PFSK-1 (cell line): ENCODE data around the gene APRT.

ENCODE experiments used
- FOXP2 ChIP-seq: optimal IDR thresholded peaks from 2 replicates; pipeline ENCODE3; 2011; ENCODE audit warnings: borderline replicate concordance, control low read depth, inconsistent platforms; ENCODE audit not compliant: insufficient read depth; ENCODE audit errors: extremely low read length, extremely low read depth
- POLR2AphosphoS5 ChIP-seq: IDR thresholded peaks from 2 replicates; pipeline ENCODE4 v1.6.1; 2012; ENCODE audit warnings: low read depth, mild to moderate bottlenecking, control low read depth, low read length, moderate library complexity
- SIN3A ChIP-seq: IDR thresholded peaks from 2 replicates; pipeline ENCODE4 v1.6.1; 2012; ENCODE audit warnings: mild to moderate bottlenecking, low read length, moderate library complexity, borderline replicate concordance; ENCODE audit not compliant: insufficient read depth
- TAF1 ChIP-seq: IDR thresholded peaks from 2 replicates; pipeline ENCODE4 v1.6.1; 2012; ENCODE audit warnings: low read length, control low read depth, borderline replicate concordance; ENCODE audit not compliant: insufficient read depth
- TF ChIP-seq, protein P1 (sequence below), 2 experiments: IDR thresholded peaks; 2 replicates each; pipeline versions ENCODE4 v1.6.1 to v1.8.0; 2011 to 2012; ENCODE audit warnings: low read depth in 2 of 2, low read length in 2 of 2, control low read depth in 1 of 2, inconsistent platforms in 1 of 2, mild to moderate bottlenecking in 1 of 2, moderate library complexity in 1 of 2; ENCODE audit not compliant: insufficient read depth in 1 of 2

APRT gene

DNA sequence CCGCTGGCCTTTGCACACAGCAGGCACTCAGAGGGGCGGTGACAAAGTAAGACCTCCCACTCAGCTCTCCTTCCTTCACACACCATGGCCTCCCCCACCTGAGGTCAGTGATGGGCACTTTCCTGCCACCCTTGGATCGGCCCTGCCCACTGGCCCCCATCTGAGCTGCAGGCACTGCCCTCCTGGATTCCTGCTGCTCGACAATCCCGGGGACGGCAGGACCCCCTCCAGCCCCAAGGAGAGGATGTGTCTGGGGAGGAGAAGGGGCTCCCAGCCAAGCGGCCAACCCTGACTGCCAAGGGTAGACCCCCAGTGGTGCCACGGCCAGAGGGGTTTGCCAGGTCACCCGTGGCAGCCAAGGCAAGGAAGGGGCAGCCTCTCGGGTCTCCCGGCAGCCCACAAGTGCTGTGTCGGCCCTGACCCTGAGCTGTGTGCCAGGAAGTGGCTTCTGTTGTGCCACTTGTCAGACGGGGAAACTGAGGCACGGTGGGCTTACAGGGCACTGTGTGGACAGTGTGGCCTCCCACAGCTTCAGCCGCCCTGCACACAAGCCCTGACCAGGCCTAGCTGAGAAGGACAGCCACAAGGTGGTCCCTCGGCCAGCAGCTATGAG, 49.4 kb downstream of the APRT start:
- no peak for TF ChIP-seq POLR2AphosphoS5
- TF ChIP-seq SIN3A, result no peak

DNA sequence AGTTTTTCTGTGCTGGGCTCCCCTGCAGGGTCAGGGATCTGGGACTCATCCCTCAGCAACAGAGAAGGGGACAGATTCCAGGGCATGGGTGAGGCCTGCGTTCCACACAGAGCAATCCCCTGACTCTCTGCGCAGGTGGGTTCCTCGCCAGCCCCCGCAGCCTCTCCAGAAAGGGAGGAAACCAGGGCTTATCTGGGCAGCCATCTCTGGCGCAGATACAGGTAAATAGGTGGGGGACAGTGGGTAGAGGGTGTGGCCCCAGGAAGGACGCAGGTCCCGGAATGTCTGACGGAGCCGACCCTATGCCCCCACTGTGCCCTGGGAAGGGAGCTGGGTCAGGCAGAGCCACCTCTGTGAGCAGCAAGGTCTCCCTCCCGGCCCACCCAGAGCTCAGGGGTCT, 49.9 kb downstream of the APRT start:
- TF ChIP-seq POLR2AphosphoS5 (no peak), TAF1 (no peak), SIN3A (no peak), FOXP2 (no peak)
- TF ChIP-seq, protein P1, sequence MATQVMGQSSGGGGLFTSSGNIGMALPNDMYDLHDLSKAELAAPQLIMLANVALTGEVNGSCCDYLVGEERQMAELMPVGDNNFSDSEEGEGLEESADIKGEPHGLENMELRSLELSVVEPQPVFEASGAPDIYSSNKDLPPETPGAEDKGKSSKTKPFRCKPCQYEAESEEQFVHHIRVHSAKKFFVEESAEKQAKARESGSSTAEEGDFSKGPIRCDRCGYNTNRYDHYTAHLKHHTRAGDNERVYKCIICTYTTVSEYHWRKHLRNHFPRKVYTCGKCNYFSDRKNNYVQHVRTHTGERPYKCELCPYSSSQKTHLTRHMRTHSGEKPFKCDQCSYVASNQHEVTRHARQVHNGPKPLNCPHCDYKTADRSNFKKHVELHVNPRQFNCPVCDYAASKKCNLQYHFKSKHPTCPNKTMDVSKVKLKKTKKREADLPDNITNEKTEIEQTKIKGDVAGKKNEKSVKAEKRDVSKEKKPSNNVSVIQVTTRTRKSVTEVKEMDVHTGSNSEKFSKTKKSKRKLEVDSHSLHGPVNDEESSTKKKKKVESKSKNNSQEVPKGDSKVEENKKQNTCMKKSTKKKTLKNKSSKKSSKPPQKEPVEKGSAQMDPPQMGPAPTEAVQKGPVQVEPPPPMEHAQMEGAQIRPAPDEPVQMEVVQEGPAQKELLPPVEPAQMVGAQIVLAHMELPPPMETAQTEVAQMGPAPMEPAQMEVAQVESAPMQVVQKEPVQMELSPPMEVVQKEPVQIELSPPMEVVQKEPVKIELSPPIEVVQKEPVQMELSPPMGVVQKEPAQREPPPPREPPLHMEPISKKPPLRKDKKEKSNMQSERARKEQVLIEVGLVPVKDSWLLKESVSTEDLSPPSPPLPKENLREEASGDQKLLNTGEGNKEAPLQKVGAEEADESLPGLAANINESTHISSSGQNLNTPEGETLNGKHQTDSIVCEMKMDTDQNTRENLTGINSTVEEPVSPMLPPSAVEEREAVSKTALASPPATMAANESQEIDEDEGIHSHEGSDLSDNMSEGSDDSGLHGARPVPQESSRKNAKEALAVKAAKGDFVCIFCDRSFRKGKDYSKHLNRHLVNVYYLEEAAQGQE (IDR thresholded peaks at IDR 0.05; ENCODE audit: insufficient read depth in 1 of 2, low read depth in 2 of 2, low read length in 2 of 2), result no peak

DNA sequence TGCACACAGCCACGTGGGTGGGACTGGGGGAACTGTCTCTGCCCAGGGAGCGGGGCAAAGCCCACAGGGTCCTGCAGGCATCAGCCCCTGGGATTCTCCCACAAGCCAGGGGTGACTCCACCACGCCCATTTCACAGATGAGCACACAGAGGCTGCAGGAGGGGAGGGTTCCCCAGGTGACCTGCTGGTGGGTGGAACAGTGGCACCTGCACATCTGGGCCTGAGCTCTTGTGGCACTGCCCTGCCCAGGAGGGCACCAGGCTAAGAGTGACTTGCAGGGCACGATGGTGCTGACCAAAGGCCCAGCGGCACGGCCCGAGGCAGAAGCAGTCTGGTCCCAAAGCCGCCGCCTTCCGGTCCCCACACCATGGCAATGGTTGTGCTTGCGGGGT, 50.6 kb downstream of the APRT start:
- TF ChIP-seq TAF1 (no peak), SIN3A (no peak), FOXP2 (no peak)

DNA sequence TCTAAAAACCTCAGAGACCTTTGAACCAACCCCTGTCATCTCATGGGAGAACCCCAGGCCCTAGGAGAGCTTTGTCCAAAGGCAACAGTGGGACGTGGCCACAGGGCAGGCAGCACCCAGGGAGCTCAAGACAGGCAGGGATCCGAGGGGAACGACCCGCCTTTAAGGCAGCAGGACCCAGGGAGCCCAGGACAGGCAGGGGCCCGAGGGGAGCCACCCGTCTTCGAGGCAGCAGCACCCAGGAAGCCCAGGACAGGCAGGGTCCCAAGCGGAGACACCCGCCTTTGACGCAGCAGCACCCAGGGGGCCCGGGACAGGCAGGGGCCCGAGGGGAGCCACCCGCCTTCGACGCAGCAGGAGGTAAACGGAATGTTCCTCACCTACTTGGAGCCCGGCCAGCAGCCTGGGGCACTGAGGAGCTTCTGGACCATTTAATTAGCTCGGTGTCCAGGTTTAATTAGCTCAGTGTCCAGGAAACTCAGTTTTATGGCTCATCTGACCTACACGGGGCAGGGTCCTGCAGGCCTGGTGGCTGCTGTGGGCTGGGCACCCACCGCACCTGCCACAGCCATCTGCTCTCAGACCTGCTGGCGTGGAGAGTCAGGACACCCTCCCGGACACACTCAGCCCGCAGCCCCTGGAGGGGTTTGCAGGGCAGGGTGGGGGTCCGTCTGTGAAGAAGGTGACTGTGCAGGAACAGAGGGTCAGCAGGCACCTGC, 51.1 kb downstream of the APRT start:
- TF ChIP-seq, protein P1 (IDR thresholded peaks at IDR 0.05; ENCODE audit: insufficient read depth in 1 of 2, low read depth in 2 of 2, low read length in 2 of 2), result no peak
- TF ChIP-seq TAF1 (no peak), POLR2AphosphoS5 (no peak), SIN3A (no peak), FOXP2 (no peak)

DNA sequence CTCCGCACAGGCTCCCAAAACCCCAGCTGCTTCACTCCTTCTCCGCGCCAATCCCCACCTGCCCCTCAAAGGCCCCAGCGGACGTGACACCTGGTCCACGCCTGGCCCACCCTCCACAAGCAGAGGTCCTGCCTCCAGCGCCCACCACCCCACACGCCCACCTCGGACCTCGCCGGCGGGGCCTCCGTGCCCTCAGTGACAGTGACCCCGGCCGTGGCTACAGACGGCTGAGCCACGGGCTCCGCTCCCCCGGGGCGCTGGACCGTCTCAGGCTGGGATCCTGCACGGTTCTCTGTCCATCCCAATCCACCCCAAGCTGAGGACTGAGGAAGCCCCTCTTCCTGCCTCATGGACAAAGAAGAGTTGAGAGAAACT, 51.8 kb downstream of the APRT start:
- no peak for TF ChIP-seq TAF1
- TF ChIP-seq POLR2AphosphoS5, result no peak
- TF ChIP-seq SIN3A, result no peak
- TF ChIP-seq FOXP2, result no peak
- TF ChIP-seq, protein P1 (IDR thresholded peaks at IDR 0.05; ENCODE audit: insufficient read depth in 1 of 2, low read depth in 2 of 2, low read length in 2 of 2), result no peak
